T-helper 2 cell (primary cell): Measurements from ENCODE around the gene C9orf40.
A peak's percentile ranks its signal among the peaks of the same experiment; 100 is the strongest.

ENCODE experiments used
- DNase-seq, 5 experiments: peaks; one replicate each; pipeline versions ENCODE4 v3.0.0 to v3.0.0-alpha.2; 2012 to 2022
- total RNA-seq, 2 donors: gene quantifications; one replicate each; lab custom pipeline; 2026; lab: John Stamatoyannopoulos, UW

Gene C9orf40, protein sequence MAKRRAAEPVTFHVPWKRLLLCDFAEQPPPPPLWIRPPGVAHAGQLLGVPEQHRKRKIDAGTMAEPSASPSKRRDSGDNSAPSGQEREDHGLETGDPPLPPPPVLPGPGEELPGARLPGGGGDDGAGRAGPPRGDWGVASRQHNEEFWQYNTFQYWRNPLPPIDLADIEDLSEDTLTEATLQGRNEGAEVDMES
- total RNA-seq = 2.8 to 4.3 reads per million in 2 donors

DNA sequence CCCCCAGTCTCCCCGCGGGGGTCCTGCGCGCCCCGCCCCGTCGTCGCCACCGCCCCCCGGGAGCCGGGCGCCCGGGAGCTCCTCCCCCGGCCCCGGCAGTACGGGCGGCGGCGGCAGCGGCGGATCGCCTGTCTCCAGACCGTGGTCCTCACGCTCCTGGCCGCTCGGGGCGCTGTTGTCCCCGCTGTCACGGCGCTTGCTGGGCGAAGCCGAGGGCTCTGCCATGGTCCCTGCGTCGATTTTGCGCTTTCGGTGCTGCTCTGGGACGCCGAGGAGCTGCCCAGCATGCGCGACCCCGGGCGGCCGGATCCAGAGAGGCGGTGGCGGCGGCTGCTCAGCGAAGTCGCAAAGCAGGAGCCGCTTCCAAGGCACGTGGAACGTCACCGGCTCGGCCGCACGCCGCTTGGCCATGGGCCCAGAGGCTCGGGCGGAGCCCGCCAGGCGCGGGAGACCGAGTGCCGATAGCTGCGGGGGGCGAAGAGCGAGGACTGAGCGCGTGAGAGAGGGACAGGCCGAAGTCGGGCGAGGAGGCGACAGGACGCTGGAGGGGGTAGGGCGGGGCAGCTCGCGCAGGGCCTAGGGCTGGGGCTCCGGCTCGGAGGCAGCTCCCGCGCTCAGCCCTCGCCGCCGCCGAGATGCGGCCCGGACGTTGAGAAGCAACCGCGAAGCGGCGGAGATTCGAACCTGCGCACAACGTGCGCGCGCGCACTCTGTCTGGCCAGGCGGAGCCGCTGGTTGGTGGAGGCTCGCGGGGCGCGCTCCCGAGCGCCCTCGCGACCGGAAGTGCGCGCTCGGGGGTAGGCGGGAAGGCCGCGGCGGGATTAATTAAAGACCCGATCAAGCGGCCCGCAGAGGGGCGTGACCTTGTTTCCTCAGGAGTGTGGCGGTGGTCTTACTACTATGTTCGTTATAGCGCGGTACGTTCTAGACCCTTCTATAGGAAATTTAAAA is at the start of gene C9orf40:
C9orf40 (minus strand) TSS at position 712 of the 951 bp plus-strand sequence; CDS start at position 411, 301 bp downstream.
- peak; percentile 79 to 96 (median 84) for DNase-seq

DNA sequence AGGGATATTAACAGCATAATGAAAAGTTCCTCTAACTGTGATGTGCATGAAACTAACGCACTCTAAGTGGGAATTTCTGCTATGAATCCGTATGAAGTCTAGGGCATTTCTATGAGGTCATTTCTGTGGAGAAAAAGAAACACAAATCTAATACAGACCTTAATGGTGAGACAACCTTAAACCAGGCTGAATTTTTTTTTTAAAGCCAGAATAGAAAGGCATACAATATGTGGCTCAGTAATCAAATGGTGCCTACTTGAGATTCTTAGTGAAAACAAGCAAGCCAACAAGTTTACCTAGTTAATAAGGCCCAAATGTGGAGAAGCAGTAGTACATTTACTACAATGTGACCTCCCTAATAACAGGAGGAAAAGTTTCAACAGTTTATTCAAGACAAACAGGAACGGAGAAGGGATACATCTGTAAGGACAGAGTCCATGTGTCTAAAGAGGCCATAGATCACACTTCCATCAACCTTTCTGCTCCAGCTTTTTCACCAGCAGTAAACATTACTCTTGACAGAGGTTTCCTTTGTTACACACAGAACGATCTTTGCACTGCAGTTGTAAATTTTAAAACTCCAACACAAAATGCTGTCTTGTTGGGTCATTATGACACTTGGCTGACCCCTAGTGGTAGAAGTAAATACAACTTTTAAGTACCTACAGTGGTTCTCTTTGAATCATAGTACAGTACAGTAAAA is 49.2 kb upstream of the C9orf40 start:
- DNase-seq = peak in 2 of 5 experiments; percentile 37 to 84

DNA sequence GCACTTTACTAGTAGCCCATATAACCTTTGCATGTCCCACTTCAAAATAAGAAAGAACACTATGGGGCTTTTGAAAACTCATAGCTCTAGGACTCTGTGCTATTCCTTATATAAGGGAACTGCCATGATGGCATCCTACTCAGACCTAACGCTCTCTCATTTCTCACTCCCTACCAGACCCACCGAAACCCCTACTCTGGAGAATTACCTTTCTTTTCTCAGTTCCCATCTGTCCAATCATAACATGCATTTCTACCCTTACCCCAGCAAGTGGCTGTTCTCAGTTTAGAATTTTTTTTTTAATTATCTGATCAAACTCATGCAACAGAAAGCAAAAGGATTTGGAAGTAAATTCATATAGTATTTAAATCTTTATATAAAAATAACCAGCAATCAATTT is 48.1 kb upstream of the C9orf40 start:
- DNase-seq = no peak

DNA sequence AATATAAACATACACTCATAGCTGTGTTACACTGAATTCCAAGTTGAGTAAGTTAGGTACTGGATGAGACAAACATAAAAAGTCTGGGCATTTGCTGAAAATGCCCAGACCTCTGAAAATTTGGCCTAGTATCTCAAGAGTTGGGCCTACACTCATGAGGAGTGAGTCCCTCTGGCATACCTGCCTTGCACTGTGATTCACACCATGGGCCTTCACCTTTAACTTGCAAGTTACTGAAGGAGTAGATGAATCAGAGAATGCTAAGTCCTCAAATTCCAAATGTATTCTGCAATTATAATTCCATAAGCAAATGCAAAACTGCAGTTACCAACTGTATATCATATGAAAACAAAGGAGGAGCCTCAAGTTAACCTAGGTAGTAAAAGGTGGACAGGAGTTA is 32.3 kb upstream of the C9orf40 start:
- no peak for DNase-seq

DNA sequence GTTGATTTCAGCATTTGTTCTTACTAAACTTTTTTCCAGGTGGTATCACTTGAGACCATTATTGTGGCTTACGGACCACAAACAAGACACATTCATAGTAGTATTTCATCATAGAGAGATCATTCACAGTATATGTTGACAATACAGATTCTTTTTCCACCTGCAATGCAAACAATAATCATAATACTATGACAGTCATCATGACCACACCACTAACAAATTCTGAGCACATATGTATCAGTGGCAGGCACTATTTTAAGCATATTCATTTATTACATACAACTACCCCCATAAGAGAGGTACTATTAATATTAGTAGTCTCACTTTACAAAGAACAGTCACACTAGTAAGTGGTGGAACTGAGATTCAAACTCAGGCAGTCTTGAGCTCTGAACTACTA is 31.0 kb upstream of the C9orf40 start:
- DNase-seq = peak in 1 of 5 experiments; percentile 6

DNA sequence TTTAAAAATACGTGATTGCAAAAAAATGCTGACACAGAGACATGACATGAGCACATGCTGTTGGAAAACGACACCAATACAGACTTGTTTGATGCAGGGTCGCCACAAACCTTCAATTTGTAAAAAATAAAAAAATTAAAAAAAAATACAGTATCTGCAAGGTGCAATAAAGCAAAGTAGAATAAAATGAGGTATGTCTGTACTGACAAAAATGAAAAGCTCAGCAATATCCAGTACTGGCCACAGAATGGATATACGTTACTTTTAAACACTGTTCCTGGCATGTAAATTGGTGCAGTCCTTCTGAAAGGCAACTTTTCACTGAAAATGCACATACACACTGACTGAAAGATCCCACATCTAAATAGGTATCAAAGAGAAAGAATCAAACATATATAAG is 27.1 kb upstream of the C9orf40 start:
- DNase-seq = no peak

DNA sequence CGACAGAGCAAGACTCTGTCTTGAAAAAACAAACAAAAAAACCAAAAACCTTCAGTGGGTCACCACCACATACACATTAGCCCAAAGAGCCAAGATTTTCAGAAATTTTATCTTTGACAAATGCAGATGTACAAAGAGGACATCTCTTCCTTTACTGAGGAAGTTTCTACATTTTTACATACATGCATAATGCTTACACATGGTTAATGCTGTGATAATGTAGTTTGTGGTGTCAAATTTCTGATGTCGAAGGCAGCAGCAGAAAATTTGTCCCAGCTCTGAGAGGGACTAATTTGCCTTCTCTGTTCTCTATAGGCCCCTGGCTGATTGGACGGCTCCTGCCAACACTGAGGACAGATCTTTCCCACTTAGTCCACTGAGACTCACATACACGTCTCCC is 24.6 kb upstream of the C9orf40 start:
- DNase-seq = no peak

DNA sequence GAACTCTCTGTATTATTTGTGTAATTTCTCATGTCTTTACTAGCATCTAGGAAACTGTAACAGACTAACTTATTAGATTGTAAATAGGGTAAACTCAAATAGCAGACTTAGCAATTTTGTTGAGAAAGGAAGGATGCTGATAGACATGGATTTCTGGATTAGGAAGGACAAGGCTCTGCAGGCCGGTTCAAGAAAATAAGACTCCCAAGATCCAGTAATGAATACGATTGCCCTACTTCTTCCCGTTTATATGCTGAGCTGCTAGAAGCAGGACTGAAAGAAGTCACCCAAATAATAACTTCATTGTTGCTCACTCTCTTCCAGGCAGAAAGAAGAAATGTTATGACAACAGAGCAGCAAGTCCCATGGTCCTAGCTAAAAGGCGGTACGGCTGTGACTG is 22.8 kb upstream of the C9orf40 start:
- DNase-seq = no peak

DNA sequence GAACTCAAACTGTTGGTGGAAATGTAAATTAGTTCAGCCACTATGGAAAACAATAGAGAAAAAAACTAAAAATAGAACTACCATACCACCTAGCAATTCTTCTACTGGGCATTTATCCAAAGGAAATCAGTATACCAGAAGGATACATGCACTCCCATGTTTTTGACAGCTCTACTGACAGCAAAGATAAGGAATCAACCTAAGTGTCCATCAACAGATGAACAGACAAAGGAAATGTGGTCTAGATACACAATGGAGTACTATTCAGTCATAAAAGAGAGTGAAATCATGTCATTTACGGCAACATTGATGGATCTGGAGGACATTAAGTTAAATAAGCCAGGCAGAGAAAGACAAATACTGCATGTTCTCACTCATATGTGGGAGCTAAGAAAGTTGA is 21.8 kb upstream of the C9orf40 start:
- DNase-seq = no peak

DNA sequence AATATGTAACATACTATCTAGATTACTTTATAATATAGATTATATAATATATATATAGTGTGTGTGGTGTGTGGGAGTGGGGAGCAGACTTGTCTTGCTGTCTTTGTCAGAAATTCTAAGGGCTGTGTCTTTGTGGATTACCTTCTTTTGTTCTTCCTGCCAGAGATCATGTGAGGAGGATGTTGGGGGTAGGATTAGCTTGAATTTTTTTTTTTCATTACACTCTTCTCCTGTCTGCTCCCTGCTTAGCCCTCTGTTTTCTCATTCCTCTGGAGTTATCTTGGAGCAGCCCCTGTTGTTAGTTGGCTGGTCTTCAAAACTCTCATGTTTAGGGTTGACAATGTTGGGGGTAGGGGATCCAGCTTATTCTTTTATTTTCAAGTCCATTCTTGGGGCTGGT is 21.0 kb upstream of the C9orf40 start:
- DNase-seq = no peak

DNA sequence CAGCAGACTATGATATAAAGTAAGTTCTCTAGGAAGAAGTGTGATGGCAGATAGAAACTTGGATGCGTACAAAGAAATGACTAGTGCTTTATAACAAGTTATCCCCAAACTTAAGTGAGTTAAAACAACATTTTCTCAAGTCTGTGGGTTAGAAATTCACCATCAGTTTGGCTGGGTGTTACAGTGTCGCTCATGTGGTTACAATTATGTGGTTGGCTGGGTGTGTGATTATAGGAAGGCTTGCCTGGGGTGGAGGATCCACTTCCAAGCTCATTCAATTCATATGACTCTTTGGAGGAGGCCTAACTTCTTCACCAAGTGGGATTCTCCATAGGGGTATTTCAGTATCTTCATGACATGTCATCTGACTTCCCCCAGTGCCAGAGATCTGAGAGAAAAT is 10.3 kb upstream of the C9orf40 start:
- DNase-seq = no peak

DNA sequence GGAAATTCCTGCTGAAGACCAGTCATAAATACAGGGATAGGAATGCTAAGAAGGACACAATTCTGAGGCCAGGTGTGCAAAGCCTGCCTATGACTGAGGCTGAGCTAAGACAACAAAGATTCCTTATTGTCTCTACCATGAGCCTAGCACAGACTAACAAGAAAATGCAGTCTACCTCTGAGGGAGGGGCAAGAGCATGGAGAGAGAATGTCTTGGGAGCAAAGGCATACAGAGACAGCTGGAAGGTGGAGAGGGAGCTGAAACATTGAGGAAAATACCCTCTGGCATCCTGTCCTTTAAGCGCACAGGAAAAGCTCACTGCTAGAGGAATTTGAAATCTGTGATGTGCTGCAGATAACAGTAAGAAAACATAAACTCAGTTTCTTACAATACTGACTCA is 8.8 kb upstream of the C9orf40 start:
- DNase-seq = no peak

DNA sequence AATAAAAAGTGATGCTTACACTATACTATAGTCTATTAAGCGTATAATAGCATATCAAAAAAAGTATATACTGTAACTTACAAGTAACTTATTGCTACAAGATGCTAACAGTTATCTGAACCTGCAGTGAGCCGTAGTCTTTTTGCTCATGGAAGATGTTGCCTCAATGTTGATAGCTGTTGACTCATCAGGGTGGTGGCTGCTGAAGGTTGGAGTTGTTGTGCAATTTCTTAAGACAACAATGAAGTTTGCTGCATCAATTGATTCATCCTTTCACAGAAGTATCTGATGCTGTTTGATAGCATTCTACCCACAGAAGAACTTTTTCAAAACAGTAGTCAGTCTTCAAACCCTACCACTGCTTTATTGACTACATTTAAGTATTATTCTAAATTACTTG is 7.8 kb upstream of the C9orf40 start:
- no peak for DNase-seq

DNA sequence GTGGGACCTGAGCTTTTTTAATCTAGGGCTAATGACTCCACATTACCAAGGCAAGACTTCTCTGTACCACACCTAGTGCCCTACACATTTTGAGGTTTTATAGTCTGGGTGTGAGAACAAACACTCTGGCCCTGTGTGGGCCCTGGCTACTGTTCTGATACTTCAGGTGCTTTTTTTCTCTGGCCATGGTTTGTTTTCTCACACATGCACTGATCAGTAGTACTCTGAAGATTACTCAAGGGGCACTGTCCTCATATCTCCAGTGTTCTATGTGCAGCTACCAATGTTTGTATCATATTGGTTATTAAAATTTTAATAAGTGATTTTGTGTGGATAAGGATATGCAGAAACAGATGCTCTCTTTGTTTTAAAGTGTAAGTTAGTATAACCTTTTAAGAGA is 5.9 kb upstream of the C9orf40 start:
- DNase-seq = no peak

DNA sequence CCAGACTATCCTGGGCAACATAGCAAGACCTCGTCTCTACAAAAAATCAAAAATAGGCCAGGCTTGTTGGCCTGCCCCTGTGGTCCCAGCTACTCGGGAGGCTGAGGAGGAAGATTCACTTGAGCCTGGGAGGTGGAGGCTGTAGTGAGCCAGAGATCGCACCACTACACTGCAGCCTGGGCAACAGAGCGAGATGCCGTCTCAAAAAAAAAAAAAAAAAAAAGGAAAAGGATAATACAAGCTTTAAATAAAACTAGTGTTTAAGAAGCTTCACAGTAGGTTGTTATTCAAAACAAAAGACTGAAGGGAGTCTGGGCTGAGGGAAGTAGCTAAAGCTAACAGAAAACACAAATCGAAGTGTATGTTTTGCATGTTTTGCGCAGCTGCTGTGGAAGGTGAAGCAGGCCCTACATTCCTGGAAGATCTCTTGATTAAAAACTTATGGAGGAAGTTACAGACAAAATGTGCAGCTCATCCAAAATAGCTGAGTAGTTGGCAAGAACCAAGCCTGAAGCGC is 581 bp upstream of the C9orf40 start:
- DNase-seq = peak in 1 of 5 experiments; percentile 26

DNA sequence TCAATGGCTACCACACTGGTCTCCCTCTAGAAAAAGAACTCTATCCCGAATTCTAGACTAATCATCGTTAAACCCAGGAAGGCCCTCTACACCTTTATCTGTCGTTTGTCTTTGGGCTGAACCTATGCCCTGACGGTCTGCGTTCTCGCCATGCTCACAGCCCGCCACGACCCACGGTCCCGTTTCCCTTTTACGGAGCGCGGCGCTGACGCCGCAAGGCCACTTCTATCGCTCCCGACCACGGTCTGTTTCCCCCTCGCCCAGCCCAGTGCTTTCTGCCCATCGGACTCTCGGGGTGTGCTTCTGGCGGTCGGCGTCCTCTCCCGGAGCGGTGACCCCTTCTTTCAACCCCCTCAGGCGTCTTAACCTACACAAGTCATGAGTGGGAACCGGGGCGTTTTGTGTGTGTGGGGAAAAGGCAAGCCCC is 974 bp downstream of the C9orf40 start:
- DNase-seq = peak; percentile 17 to 59 (median 27)

DNA sequence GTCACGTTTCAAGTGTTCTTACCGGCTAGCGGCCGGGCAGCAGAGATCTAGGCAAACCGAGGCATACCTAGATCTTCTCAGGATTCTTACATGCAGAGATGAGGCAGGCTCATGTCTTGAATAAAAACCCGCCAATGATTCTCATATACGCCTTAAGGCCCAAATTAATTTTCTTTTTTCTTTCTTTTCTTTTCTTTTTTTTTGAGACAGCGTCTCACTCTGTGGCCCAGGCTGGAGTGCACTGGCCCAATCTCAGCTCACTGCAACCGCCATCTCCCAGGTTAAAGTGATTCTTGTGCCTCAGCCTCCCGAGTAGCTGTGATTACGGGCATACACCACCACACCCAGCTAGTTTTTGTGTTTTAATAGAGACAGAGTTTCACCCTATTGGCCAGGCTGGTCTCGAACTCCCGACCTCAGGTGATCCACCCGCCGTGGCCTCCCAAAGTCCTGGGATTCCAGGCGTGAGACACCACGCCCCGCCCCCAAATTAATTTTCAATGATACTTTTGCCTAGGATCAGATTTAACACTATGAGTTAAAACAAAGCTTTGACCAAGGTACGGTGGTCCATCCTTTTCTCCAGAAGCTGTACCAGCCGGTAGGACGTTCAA is 1.5 kb downstream of the C9orf40 start:
- DNase-seq = peak in 1 of 5 experiments; percentile 9

DNA sequence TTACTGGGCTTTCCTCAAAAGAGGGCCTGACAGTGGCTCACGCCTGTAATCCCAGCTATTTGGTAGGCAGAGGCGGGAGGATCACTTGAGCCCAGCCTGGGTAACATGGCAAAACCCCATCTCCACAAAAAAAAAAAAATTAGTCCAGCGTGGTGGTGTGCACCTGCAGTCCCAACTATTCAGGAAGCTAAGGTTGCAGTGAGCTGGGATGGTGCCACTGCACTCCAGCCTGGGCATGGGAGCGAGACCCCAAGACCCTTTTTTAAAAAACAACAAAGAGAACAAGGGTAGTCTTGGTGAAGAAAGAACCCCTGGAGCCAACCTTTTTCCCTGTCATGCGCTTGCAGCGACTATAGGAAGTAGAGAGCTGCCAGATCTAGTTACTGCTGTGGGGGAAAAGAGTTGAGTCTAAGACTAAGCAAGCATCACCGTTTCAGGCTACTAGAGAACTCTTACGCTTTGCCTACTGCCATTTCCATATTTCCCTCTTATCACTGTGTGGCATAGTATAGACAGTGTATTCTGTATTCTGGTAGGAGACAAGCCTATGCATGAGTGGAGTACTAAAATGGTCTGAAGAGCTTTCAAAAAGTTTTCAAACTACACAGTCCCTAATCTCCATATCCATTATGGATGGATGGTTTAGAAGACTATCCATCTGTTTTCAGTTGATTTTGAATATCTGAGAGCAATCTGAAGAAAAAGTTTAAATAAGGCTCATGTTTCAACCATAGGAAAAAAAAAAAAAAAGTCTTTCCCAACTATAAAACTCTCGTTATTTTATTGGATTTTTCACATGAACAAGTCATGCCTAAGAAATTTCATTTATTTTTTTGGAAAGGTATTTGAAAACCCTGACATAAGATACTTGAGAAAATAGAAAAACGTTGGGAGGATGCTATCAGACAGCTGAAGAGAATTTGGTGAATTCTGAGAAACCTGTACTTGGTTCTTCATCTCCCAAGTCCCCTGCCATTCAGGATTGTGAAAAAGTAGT is 2.6 kb downstream of the C9orf40 start:
- DNase-seq = no peak

DNA sequence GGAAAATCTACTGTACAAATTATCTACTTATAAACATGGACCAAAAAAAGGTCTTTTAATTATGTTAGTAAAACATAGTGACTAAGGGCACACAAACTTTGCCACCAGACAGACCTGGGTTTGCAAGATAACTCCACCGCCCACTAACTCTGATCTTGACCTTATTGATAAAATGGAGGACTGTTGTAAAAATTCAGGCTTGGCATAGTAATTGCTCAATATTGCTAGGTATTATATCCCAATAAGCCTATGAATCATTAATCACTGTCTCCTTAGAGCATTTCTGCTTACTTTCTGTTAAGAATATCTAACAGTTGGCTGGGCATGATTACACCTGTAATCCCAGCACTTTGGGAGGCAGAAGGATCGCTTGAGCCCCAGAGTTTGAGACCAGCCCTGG is 3.8 kb downstream of the C9orf40 start:
- DNase-seq = no peak

DNA sequence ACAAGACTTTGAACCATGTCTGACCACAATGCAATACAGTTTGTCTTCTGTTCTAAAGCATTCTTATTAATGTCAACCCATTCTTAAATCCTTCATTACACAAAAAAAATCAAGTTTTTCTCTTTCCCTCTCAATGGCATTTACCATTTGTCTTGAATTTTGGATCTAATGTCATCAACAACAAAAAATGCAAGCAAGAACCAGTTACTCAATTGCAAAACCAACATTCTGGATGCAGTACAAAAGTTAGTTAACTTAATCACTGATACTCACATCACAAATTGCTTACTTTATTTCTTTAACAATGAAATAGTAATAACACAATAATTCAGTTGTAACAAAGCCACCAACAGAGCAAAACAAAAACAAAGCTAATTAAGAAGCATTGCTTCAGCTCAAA is 6.0 kb downstream of the C9orf40 start:
- DNase-seq = no peak

DNA sequence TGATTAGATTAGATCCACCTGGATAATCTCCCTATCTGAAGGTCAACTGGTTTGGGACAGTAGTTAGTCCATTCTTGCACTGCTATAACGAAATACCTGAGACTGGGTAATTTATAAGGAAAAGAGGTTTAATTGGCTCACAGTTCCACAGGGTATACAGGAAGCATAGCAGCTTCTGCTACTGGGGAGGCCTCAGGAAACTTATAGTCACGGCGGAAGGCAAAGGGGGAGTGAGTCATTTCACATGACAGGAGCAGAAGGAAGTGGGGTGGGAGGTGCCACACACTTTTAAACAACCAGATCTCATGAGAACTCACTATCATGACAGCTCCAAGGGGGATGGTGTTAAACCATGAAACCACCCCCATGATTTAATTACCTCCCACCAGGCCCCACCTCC is 9.9 kb downstream of the C9orf40 start:
- peak in 1 of 5 experiments; percentile 75 for DNase-seq
